H4 (cell line): Measurements from ENCODE around the gene ANGPTL2. TPM values are rescaled to one million over a fixed set of nuclear protein-coding genes. Genes with fewer than 3 reads are reported as not detected.
A peak's percentile ranks its signal among the peaks of the same experiment; 100 is the strongest.

ENCODE experiments used
- DNase-seq: peaks from one replicate; pipeline ENCODE4 v3.0.0-alpha.2; 2015; ENCODE audit warnings: low spot score
- total RNA-seq: library from RNA; depleted of rRNA; stranded (reverse); fragments of >200 nt; shearing (Covaris generic); gene quantifications from 2 replicates; pipeline ENCODE4 v1.2.3, GENCODE V29; 2014

The ANGPTL2 gene
- total RNA-seq, 1 experiment from 2014 or later, result 8.8 TPM

- DNase-seq, result no peak
These were observed 3.7 kb downstream of the ANGPTL2 start for GRCh38 chr9:127118597-127119319.

GRCh38 chr9:127117801-127118200 is 4.6 kb downstream of the ANGPTL2 start:
- no peak for DNase-seq

- DNase-seq, result no peak
These were observed 5.5 kb downstream of the ANGPTL2 start for GRCh38 chr9:127116957-127117356.

GRCh38 chr9:127116088-127116726 is 6.2 kb downstream of the ANGPTL2 start:
- DNase-seq, result peak; percentile 21

- no peak for DNase-seq
These were observed 7.8 kb downstream of the ANGPTL2 start for GRCh38 chr9:127114606-127115005.

- DNase-seq, result no peak
These were observed 9.1 kb downstream of the ANGPTL2 start for GRCh38 chr9:127113191-127113972.

- no peak for DNase-seq
These were observed 9.7 kb downstream of the ANGPTL2 start for GRCh38 chr9:127112735-127113161.

GRCh38 chr9:127112056-127112455 is 10.4 kb downstream of the ANGPTL2 start:
- DNase-seq, result no peak

- no peak for DNase-seq
These were observed 13.2 kb downstream of the ANGPTL2 start for GRCh38 chr9:127109212-127109711.

- DNase-seq, result no peak
These were observed 14.2 kb downstream of the ANGPTL2 start for GRCh38 chr9:127107929-127108876.

GRCh38 chr9:127107171-127107928 is 15.1 kb downstream of the ANGPTL2 start:
- DNase-seq, result no peak

GRCh38 chr9:127106466-127106855 is 16.0 kb downstream of the ANGPTL2 start:
- DNase-seq, result no peak

- DNase-seq, result no peak
These were observed 16.5 kb downstream of the ANGPTL2 start for GRCh38 chr9:127105805-127106465.

- no peak for DNase-seq
These were observed 17.7 kb downstream of the ANGPTL2 start for GRCh38 chr9:127104581-127105311.

GRCh38 chr9:127102788-127103187 is 19.6 kb downstream of the ANGPTL2 start:
- DNase-seq, result no peak

GRCh38 chr9:127102176-127102575 is 20.3 kb downstream of the ANGPTL2 start:
- DNase-seq, result no peak

GRCh38 chr9:127099664-127100063 is 22.8 kb downstream of the ANGPTL2 start:
- no peak for DNase-seq

GRCh38 chr9:127098916-127099553 is 23.4 kb downstream of the ANGPTL2 start:
- no peak for DNase-seq

- DNase-seq, result no peak
These were observed 24.8 kb downstream of the ANGPTL2 start for GRCh38 chr9:127097683-127098082.
